AG10803 (cell line): ENCODE data around the gene AKT1.

Experiments
- DNase-seq: peaks from one replicate; pipeline ENCODE4 v3.0.0; 2010; ENCODE audit warnings: low read depth
- H3K4me3 ChIP-seq: 2 replicates; pipeline ENCODE4 v1.5.1; 2011; ENCODE audit warnings: mild to moderate bottlenecking, low read length, control low read depth
- TF ChIP-seq, protein P1 (sequence below): conservative IDR thresholded peaks from 2 replicates; pipeline ENCODE4 v1.5.1; 2011; ENCODE audit warnings: mild to moderate bottlenecking, low read length, control low read depth, inconsistent platforms

AKT1 gene

DNA sequence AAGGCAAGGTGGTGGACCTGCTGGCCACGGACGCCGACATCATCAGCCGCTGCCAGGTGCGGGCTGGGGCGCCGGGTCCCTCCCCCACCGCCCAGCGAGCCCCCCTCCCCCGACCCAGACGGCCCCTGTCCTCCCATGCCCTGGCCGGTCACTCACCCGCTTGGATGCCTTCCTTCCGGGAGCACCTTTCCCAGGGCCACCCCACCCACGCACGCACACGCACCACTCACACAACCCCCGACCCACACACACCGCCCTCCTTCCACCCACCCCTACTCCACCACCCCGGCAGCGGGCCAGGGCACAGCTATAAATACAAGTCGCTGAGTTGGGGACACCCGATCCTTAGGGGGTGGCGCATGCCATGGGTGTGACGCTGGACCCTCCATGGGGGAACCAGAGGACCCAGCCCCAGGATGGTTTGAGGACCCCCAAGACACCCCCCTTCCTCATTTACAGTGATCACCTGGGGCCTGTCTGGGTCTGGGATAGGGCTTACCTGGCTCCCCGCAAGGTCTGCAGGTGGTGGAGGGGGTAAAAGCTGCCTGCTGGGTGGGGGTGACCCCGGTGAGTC, 71.1 kb downstream of the AKT1 start:
- H3K4me3 ChIP-seq: peak overlapping the region; percentile 47
- DNase-seq: no peak
- TF ChIP-seq, protein P1, sequence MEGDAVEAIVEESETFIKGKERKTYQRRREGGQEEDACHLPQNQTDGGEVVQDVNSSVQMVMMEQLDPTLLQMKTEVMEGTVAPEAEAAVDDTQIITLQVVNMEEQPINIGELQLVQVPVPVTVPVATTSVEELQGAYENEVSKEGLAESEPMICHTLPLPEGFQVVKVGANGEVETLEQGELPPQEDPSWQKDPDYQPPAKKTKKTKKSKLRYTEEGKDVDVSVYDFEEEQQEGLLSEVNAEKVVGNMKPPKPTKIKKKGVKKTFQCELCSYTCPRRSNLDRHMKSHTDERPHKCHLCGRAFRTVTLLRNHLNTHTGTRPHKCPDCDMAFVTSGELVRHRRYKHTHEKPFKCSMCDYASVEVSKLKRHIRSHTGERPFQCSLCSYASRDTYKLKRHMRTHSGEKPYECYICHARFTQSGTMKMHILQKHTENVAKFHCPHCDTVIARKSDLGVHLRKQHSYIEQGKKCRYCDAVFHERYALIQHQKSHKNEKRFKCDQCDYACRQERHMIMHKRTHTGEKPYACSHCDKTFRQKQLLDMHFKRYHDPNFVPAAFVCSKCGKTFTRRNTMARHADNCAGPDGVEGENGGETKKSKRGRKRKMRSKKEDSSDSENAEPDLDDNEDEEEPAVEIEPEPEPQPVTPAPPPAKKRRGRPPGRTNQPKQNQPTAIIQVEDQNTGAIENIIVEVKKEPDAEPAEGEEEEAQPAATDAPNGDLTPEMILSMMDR: no peak

DNA sequence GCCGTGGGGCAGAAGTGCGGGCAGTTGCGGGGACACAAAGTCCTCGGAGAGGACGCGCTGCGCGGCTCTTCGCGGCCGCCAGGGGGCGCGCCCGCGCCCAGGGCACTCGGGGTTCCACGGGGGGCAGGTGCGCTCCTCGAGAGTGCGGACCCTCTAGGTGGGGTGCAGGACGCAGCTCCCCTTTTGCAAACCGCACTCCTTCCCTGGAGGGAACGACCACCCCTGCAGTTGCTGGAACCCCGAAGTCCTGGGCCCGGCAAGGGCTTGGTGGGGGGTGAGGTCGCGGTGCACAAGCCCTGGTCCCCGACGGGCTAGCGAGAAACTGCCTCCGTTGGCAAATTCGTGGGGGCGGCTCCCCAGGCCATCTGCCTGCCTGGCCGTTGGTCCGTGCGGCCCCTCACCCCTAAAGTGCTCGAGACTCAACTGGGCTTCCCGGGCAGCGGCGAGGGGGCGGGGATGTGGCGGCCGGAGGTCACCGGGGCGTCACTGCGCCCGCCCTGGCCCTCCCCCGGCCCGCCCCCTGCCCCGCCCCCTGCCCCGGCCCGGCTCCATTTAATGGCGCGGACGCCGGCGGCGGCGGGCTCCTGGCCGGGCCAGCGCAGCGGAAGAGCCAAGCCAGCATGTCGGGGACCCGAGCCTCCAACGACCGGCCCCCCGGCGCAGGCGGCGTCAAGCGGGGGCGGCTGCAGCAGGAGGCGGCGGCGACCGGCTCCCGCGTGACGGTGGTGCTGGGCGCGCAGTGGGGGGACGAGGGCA, 71.7 kb downstream of the AKT1 start, which contains the start of gene ADSS1:
Gene ADSS1, plus strand, starts transcription at position 579 of the 756 bp plus-strand sequence. Its CDS starts 42 bp downstream, at position 621.
- DNase-seq: peak; percentile 35
- TF ChIP-seq, protein P1: peak; percentile 71
- H3K4me3 ChIP-seq: peak within 1 kb of the TSS; percentile 61

DNA sequence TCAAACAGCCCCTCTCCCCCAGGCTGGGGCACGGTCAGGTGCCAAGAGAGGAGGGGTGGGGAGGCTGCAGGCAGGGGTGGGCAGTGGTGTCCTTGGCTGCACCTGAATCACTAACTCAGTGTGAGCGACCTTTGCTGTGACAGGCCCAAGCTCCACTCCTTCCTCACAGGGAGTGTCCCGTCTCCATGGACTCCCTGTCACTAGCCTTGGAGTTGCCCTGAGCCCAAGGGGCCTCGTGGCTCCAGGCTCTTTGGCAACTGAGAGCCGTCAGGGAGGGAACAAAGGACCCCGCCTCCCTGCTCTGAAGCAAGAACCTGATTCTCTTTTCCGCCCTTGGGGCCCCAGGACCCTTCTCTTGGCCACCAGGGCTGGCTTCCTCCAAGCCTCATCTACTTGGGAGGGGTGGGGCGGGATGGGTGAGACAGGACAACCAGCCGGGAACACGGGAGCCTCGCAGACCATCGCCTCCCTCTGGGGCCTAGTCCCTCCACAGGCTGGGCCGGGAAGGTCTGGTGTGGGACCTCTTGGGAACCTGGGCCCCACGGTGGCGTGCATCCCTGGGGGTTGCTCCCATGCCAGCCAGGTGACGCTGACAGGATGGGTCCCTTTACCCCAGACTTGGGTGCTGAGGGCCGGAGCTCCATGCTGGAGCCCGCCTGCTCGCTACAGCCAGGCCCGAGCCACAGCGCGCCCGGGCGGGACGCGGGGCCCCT, 72.5 kb downstream of the AKT1 start:
- no peak overlapping the region for H3K4me3 ChIP-seq
- DNase-seq: no peak
- TF ChIP-seq, protein P1: no peak

DNA sequence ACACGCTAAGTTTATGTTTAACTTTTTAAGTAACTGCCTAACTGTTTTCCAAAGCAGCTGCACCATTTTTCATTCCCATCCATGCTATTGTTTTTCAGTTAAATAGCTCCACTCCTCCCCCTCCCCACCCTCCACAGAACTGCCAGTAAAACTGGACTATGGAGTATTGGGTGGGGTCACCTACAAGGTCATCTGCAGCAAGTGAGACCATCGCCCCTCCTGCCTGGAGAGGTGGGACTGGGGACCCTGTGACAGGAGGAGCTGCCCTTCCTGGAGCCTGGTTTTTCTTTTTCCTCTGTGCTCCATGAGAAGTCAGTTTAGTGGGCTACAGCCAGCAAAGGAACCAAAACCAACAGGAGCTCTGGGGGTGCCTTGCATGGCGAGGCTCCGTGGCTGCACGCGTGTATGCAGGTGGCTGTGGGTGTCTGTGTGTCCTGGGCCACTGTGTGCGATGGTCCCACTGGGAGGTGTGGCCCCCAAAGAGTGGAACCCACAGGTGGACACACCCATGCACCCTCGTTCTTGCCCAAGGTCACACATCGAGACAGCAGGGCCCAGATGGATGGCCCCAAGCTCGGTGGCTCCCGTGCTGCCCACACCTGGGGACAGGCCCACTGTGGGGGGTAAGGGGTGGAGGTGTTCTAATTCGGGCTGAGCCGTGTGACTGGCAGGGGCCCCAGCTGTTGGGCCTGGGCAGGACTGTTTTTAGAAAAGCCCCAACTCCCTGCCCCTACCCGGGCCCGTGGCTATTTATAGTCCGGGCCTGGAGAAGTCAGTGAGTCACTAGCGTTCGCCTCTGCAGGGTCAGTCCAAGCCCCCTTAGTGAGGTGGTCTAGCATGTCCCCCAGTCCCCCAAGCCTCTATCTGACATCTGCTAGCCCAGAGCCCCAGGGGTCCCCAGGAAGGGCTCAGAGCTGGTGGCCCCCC, 73.8 kb downstream of the AKT1 start:
- no peak for DNase-seq
- TF ChIP-seq, protein P1: no peak
- no peak overlapping the region for H3K4me3 ChIP-seq
